ENCODE measurements around the gene VSX1. TPM values are rescaled to one million over a fixed set of nuclear protein-coding genes. Genes with fewer than 3 reads are reported as not detected.

Gene VSX1
- polyA plus RNA-seq, 1 of the 3 experiments (the other 2 are of a cell fraction), result not detected

DNA sequence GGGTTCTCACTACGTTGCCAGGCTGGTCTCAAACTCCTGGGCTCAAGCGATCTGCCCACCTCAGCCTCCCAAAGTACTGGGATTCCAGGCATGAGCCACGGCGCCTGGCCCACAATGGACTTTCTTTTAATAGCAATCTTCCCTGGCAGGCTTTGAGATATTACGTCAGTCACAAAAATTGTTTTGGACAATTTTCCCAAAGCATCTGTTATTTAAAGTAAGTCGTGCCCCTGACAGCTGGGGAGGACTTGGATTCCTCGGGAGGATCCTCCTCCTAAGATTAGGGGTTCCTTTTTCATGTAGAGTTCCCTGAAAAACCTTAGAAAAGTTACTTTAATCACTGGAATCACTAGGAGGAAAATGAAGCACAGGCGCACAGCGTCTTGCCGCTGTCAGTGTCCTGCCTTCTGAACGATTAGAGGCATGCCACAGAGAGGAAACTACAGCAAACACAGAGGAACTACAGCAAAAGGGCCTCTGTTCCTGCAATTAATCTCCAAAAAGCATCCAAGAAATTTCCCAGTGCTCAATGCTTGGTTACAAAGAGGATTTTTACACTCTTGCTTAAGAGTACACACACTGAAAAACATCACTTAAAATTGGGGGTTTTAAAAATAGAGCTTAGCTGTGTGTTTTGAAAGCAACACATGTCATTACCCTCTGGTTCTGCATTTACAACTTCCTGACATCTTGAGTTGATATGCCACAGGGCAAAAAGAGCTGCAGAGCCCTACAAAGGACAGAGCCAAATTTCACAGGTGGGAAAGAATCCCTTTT lies 28.5 kb downstream of the VSX1 start (continued):
- no peak for TF ChIP-seq MAX (IDR thresholded peaks at IDR 0.05; ENCODE audit: low read depth)

- ChIA-PET POLR2A (no interaction called here), CTCF (no interaction called here)
- Histone ChIP-seq H3K79me2 (ENCODE audit: insufficient read depth) (no peaks in the 10 kb centered on the region), H2AFZ (ENCODE audit: low read depth) (no peak overlapping the region), H4K20me1 (ENCODE audit: insufficient read depth) (no peaks in the 10 kb centered on the region), H3K9ac (no peak overlapping the region), H3K27me3 (ENCODE audit: insufficient read depth) (0 out of 2 replicates have a peak, but pooled peaks cover 6% of the 10 kb centered on the region), H3K36me3 (replicated peaks in 1 of 2; ENCODE audit: control insufficient read depth in 1 of 2, insufficient read depth in 2 of 2, low read length in 1 of 2) (no peaks in the 10 kb centered on the region), H3K4me2 (no peak overlapping the region), H3K4me1 (ENCODE audit: control insufficient read depth in 1 of 2, insufficient read depth in 2 of 2, low read depth in 1 of 2, low read length in 1 of 2) (peaks cover 0 to 6% of the 10 kb centered on the region in 2 experiments; a peak in 1 of 4 replicates), H3K4me3 (ENCODE audit: low read depth in 2 of 2, low read length in 1 of 2) (no peak overlapping the region), H3K9me3 (no peaks in the 10 kb centered on the region), H3K9me2 (no peaks in the 10 kb centered on the region), H3F3A (replicated peaks; ENCODE audit: insufficient read depth) (no peaks in the 10 kb centered on the region), H3K27ac (ENCODE audit: low read depth in 2 of 2, low read length in 1 of 2) (no peak overlapping the region)
- TF ChIP-seq GABPA (IDR thresholded peaks at IDR 0.05; ENCODE audit: low read depth), result no peak
- TF ChIP-seq, protein P1, sequence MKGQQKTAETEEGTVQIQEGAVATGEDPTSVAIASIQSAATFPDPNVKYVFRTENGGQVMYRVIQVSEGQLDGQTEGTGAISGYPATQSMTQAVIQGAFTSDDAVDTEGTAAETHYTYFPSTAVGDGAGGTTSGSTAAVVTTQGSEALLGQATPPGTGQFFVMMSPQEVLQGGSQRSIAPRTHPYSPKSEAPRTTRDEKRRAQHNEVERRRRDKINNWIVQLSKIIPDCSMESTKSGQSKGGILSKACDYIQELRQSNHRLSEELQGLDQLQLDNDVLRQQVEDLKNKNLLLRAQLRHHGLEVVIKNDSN (IDR thresholded peaks at IDR 0.05; ENCODE audit: borderline replicate concordance, low read depth), result no peak
- no peak for TF ChIP-seq FOXM1 (IDR thresholded peaks at IDR 0.05; ENCODE audit: low read depth)
- TF ChIP-seq EP300 (IDR thresholded peaks at IDR 0.05; ENCODE audit: borderline replicate concordance in 1 of 2, low read depth in 1 of 2, low read length in 1 of 2), result no peak
- no peak for TF ChIP-seq TEAD4 (IDR thresholded peaks at IDR 0.05; ENCODE audit: borderline replicate concordance, insufficient read depth)
- TF ChIP-seq REST (IDR thresholded peaks at IDR 0.05; ENCODE audit: low read depth, low read length), result no peak
- TF ChIP-seq SIN3A (IDR thresholded peaks at IDR 0.05; ENCODE audit: borderline replicate concordance, low read depth, low read length), result no peak
- TF ChIP-seq, protein P2, sequence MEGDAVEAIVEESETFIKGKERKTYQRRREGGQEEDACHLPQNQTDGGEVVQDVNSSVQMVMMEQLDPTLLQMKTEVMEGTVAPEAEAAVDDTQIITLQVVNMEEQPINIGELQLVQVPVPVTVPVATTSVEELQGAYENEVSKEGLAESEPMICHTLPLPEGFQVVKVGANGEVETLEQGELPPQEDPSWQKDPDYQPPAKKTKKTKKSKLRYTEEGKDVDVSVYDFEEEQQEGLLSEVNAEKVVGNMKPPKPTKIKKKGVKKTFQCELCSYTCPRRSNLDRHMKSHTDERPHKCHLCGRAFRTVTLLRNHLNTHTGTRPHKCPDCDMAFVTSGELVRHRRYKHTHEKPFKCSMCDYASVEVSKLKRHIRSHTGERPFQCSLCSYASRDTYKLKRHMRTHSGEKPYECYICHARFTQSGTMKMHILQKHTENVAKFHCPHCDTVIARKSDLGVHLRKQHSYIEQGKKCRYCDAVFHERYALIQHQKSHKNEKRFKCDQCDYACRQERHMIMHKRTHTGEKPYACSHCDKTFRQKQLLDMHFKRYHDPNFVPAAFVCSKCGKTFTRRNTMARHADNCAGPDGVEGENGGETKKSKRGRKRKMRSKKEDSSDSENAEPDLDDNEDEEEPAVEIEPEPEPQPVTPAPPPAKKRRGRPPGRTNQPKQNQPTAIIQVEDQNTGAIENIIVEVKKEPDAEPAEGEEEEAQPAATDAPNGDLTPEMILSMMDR (IDR thresholded peaks at IDR 0.05), result no peak
- no peak for TF ChIP-seq TAF1 (IDR thresholded peaks at IDR 0.05; ENCODE audit: borderline replicate concordance, low read depth, low read length)
- DNase-seq, result no peak
- WGBS (ENCODE audit: low lambda C conversion rate), result 73% methylated on average over 16 of the region's 16 CpGs
Measured at GRCh38 chr20:25052255-25053194, 29.4 kb downstream of the VSX1 start.

All from SK-N-SH (cell line).